Limb (tissue), 2 donors: ENCODE results near the gene RIN3.
"Not testable (repeated sequence)": the region's sequence is repeated elsewhere in the genome, so short reads cannot be mapped to it uniquely, and the experiment has no call there.

ENCODE experiments used
- DNase-seq, 2 donors: peaks; one replicate each; pipeline ENCODE4 v3.0.0-alpha.2; 2016; ENCODE audit errors: extremely low spot score in 2 of 2

RIN3 gene

GRCh38 chr14:92529903-92530302 is 16.3 kb downstream of the RIN3 start:
- no peak for DNase-seq

GRCh38 chr14:92531106-92531873 is 17.7 kb downstream of the RIN3 start:
- no peak for DNase-seq

GRCh38 chr14:92532490-92533163 is 19.0 kb downstream of the RIN3 start:
- no peak for DNase-seq

GRCh38 chr14:92534932-92535643 is 21.5 kb downstream of the RIN3 start:
- no peak for DNase-seq

GRCh38 chr14:92536231-92536630 is 22.6 kb downstream of the RIN3 start:
- DNase-seq: not testable (repeated sequence)

- DNase-seq: no peak
Observed at GRCh38 chr14:92538412-92538985, 24.9 kb downstream of the RIN3 start.

- DNase-seq: no peak
Observed at GRCh38 chr14:92539419-92539818, 25.8 kb downstream of the RIN3 start.

GRCh38 chr14:92539875-92540274 is 26.3 kb downstream of the RIN3 start:
- no peak for DNase-seq

- DNase-seq: peak; percentile 81 to 85
Observed at GRCh38 chr14:92540472-92541048, 27.0 kb downstream of the RIN3 start.

GRCh38 chr14:92542766-92543554 is 29.4 kb downstream of the RIN3 start:
- no peak for DNase-seq

- DNase-seq: no peak
Observed at GRCh38 chr14:92544051-92544720, 30.6 kb downstream of the RIN3 start.

- DNase-seq: no peak
Observed at GRCh38 chr14:92546347-92547053, 32.9 kb downstream of the RIN3 start.

GRCh38 chr14:92549105-92549858 is 35.7 kb downstream of the RIN3 start:
- DNase-seq: no peak

GRCh38 chr14:92549859-92550230 is 36.3 kb downstream of the RIN3 start:
- peak in 1 of 2 donors; percentile 51 for DNase-seq

GRCh38 chr14:92551044-92551841 is 37.7 kb downstream of the RIN3 start:
- no peak for DNase-seq

GRCh38 chr14:92552066-92552465 is 38.5 kb downstream of the RIN3 start:
- no peak for DNase-seq

- no peak for DNase-seq
Observed at GRCh38 chr14:92553438-92553837, 39.9 kb downstream of the RIN3 start.

- DNase-seq: no peak
Observed at GRCh38 chr14:92555465-92556111, 42.0 kb downstream of the RIN3 start.
